GM18520 (cell line): Measurements from ENCODE around the gene SNAPIN.
"Not testable (repeated sequence)": the region's sequence is repeated elsewhere in the genome, so short reads cannot be mapped to it uniquely, and the experiment has no call there.

ENCODE experiments used
- ATAC-seq: cut with Tn5 transposase; IDR thresholded peaks from one replicate; pipeline ENCODE4 v1.9.1; 2021; ENCODE audit not compliant: unreplicated experiment

Gene SNAPIN

GRCh38 chr1:153646672-153647345 is 11.7 kb upstream of the SNAPIN start:
- no peak for ATAC-seq

GRCh38 chr1:153647346-153647714 is 11.2 kb upstream of the SNAPIN start:
- no peak for ATAC-seq

- ATAC-seq: no peak
Observed at GRCh38 chr1:153648000-153648643, 10.4 kb upstream of the SNAPIN start.

- no peak for ATAC-seq
Observed at GRCh38 chr1:153649137-153649862, 9.2 kb upstream of the SNAPIN start.

- no peak for ATAC-seq
Observed at GRCh38 chr1:153649863-153650235, 8.7 kb upstream of the SNAPIN start.

- no peak for ATAC-seq
Observed at GRCh38 chr1:153651771-153652170, 6.7 kb upstream of the SNAPIN start.

GRCh38 chr1:153652805-153653500 is 5.5 kb upstream of the SNAPIN start:
- ATAC-seq: no peak

- no peak for ATAC-seq
Observed at GRCh38 chr1:153655333-153655732, 3.2 kb upstream of the SNAPIN start.

GRCh38 chr1:153659175-153659534 is 652 bp downstream of the SNAPIN start:
- ATAC-seq: no peak

- no peak for ATAC-seq
Observed at GRCh38 chr1:153659656-153660055, 1.2 kb downstream of the SNAPIN start.

GRCh38 chr1:153661111-153661708 is 2.7 kb downstream of the SNAPIN start:
- no peak for ATAC-seq

GRCh38 chr1:153662269-153662668 is 3.8 kb downstream of the SNAPIN start:
- no peak for ATAC-seq

- no peak for ATAC-seq
Observed at GRCh38 chr1:153663211-153663610, 4.7 kb downstream of the SNAPIN start.

GRCh38 chr1:153667439-153667838 is 8.9 kb downstream of the SNAPIN start:
- ATAC-seq: no peak

- not testable (repeated sequence) for ATAC-seq
Observed at GRCh38 chr1:153668672-153669071, 10.2 kb downstream of the SNAPIN start.

GRCh38 chr1:153669606-153670005 is 11.1 kb downstream of the SNAPIN start:
- no peak for ATAC-seq

- ATAC-seq: no peak
Observed at GRCh38 chr1:153670257-153670858, 11.9 kb downstream of the SNAPIN start.

GRCh38 chr1:153670859-153671627 is 12.5 kb downstream of the SNAPIN start, which contains the start of gene ILF2:
Gene ILF2 (minus strand): TSS chr1:153670993. CDS start chr1:153670922, 71 bp downstream.
- peak; percentile 96 for ATAC-seq

GRCh38 chr1:153671628-153672353 is 13.3 kb downstream of the SNAPIN start:
- peak; percentile 7 for ATAC-seq
